HEK293 (cell line): Measurements from ENCODE around the gene CPTP.

Experiments
- CTCF ChIA-PET: fragments of 350-600 bp; formaldehyde crosslinking; extraction: SDS; loops from one replicate; lab custom pipeline; 2021; ENCODE audit warnings: antibody characterized with exemption; lab: Yijun Ruan, JAX
- POLR2A ChIA-PET: fragments of 300-600 bp; formaldehyde crosslinking; extraction: SDS; loops from one replicate; lab custom pipeline; 2020; ENCODE audit warnings: antibody characterized with exemption, inconsistent platforms; lab: Yijun Ruan, JAX
- H3K27ac ChIP-seq: fragments of 200-500 bp; sonication (Bioruptor generic); 2 replicates; pipeline ENCODE4 v1.5.1; 2014; ENCODE audit warnings: low read depth, low read length, control low read depth, inconsistent platforms; ENCODE audit errors: extremely low read depth
- H3K36me3 ChIP-seq, 2 experiments: fragments of 200-500 bp in 1 of 2; sonication (Bioruptor generic) in 1 of 2; 1 replicate in 1 of 2; 2 replicates in 1 of 2; pipeline ENCODE4 v1.5.1; 2014 to 2017; ENCODE audit warnings: inconsistent platforms in 2 of 2, low read length in 2 of 2; ENCODE audit not compliant: control insufficient read depth in 2 of 2, insufficient read depth in 1 of 2
- H3K4me1 ChIP-seq: fragments of 200-500 bp; sonication (Bioruptor generic); 2 replicates; pipeline ENCODE4 v1.5.1; 2014; ENCODE audit warnings: mild to moderate bottlenecking, low read length, inconsistent platforms; ENCODE audit not compliant: control insufficient read depth, insufficient read depth
- H3K4me3 ChIP-seq: 2 replicates; pipeline ENCODE4 v1.5.1; 2011; ENCODE audit warnings: low read depth, mild to moderate bottlenecking, control low read depth, low read length, moderate library complexity
- H3K9me3 ChIP-seq: fragments of 200-500 bp; sonication (Bioruptor generic); 2 replicates; pipeline ENCODE4 v1.5.1; 2014; ENCODE audit warnings: low read depth, low read length, inconsistent platforms; ENCODE audit not compliant: control insufficient read depth, insufficient read depth
- BCL11A ChIP-seq: fragments of 450-650 bp; formaldehyde crosslinking; IDR thresholded peaks from 2 replicates; pipeline ENCODE4 v1.5.1; 2016; ENCODE audit warnings: low read depth, missing biosample characterization, missing genetic modification characterization
- BCL11B ChIP-seq: fragments of 450-650 bp; formaldehyde crosslinking; IDR thresholded peaks from 2 replicates; pipeline ENCODE4 v1.5.1; 2016; ENCODE audit warnings: low read depth, missing biosample characterization, missing genetic modification characterization
- GLIS1 ChIP-seq: fragments of 450-650 bp; formaldehyde crosslinking; IDR thresholded peaks from 2 replicates; pipeline ENCODE4 v1.5.1; 2016; ENCODE audit warnings: missing biosample characterization, missing genetic modification characterization
- GLIS2 ChIP-seq: fragments of 450-650 bp; formaldehyde crosslinking; IDR thresholded peaks from 2 replicates; pipeline ENCODE4 v1.5.1; 2016; ENCODE audit warnings: missing biosample characterization, missing genetic modification characterization
- KLF1 ChIP-seq: fragments of 450-650 bp; formaldehyde crosslinking; IDR thresholded peaks from 2 replicates; pipeline ENCODE4 v1.5.1; 2016; ENCODE audit warnings: missing biosample characterization, missing genetic modification characterization
- KLF7 ChIP-seq: fragments of 450-650 bp; formaldehyde crosslinking; IDR thresholded peaks from 2 replicates; pipeline ENCODE4 v1.5.1; 2016; ENCODE audit warnings: missing biosample characterization, missing genetic modification characterization, borderline replicate concordance
- KLF8 ChIP-seq: fragments of 450-650 bp; formaldehyde crosslinking; IDR thresholded peaks from 2 replicates; pipeline ENCODE4 v1.5.1; 2016; ENCODE audit warnings: missing biosample characterization, missing genetic modification characterization
- OSR2 ChIP-seq: fragments of 450-650 bp; formaldehyde crosslinking; IDR thresholded peaks from 2 replicates; pipeline ENCODE4 v1.5.1; 2016; ENCODE audit warnings: missing biosample characterization, missing genetic modification characterization
- TCF7L2 ChIP-seq: IDR thresholded peaks from 2 replicates; pipeline ENCODE4 v1.6.1; 2011; ENCODE audit warnings: low read depth, mild to moderate bottlenecking, inconsistent platforms, low read length, moderate library complexity, borderline replicate concordance
- ZBTB48 ChIP-seq: fragments of 450-650 bp; formaldehyde crosslinking; IDR thresholded peaks from 2 replicates; pipeline ENCODE4 v1.5.1; 2016; ENCODE audit warnings: missing biosample characterization, missing genetic modification characterization
- ZFHX2 ChIP-seq: fragments of 450-650 bp; formaldehyde crosslinking; conservative IDR thresholded peaks from 2 replicates; pipeline ENCODE4 v1.5.1; 2016; ENCODE audit warnings: missing biosample characterization, missing genetic modification characterization
- ZIC2 ChIP-seq: fragments of 450-650 bp; formaldehyde crosslinking; IDR thresholded peaks from 2 replicates; pipeline ENCODE4 v1.5.1; 2016; ENCODE audit warnings: missing biosample characterization, missing genetic modification characterization
- ZNF133 ChIP-seq: fragments of 450-650 bp; formaldehyde crosslinking; IDR thresholded peaks from 2 replicates; pipeline ENCODE4 v1.5.1; 2016; ENCODE audit warnings: missing biosample characterization, missing genetic modification characterization
- ZNF174 ChIP-seq: fragments of 450-650 bp; formaldehyde crosslinking; IDR thresholded peaks from 2 replicates; pipeline ENCODE4 v1.5.0; 2017; ENCODE audit warnings: missing biosample characterization, mild to moderate bottlenecking, missing genetic modification characterization
- ZNF423 ChIP-seq: fragments of 450-650 bp; formaldehyde crosslinking; IDR thresholded peaks from 2 replicates; pipeline ENCODE4 v1.5.1; 2016; ENCODE audit warnings: missing biosample characterization, missing genetic modification characterization
- ZNF837 ChIP-seq: fragments of 450-650 bp; formaldehyde crosslinking; IDR thresholded peaks from 2 replicates; pipeline ENCODE4 v1.5.1; 2016; ENCODE audit warnings: missing biosample characterization, missing genetic modification characterization
- ZSCAN16 ChIP-seq: fragments of 450-650 bp; formaldehyde crosslinking; IDR thresholded peaks from 2 replicates; pipeline ENCODE4 v1.5.1; 2016; ENCODE audit warnings: missing biosample characterization, missing genetic modification characterization
- TF ChIP-seq, protein P1 (sequence below): fragments of 450-650 bp; formaldehyde crosslinking; IDR thresholded peaks from 2 replicates; pipeline ENCODE4 v1.5.1; 2017; ENCODE audit warnings: missing biosample characterization, missing genetic modification characterization
- TF ChIP-seq, protein P2 (sequence below): fragments of 450-650 bp; formaldehyde crosslinking; IDR thresholded peaks from 2 replicates; pipeline ENCODE4 v1.5.1; 2016; ENCODE audit warnings: missing biosample characterization, missing genetic modification characterization
- TF ChIP-seq, protein P3 (sequence below): fragments of 450-650 bp; IDR thresholded peaks from 2 replicates; pipeline ENCODE4 v1.5.1; 2018; ENCODE audit warnings: missing biosample characterization, mild to moderate bottlenecking, missing genetic modification characterization
- TF ChIP-seq, protein P4 (sequence below): fragments of 450-650 bp; formaldehyde crosslinking; IDR thresholded peaks from 2 replicates; pipeline ENCODE4 v1.5.1; 2016; ENCODE audit warnings: missing biosample characterization, missing genetic modification characterization
- TF ChIP-seq, protein P5 (sequence below): sonication (generic); formaldehyde crosslinking; IDR thresholded peaks from 2 replicates; pipeline ENCODE4 v1.8.1; 2022; ENCODE audit warnings: mild to moderate bottlenecking, moderate library complexity, missing genetic modification reagents
- TF ChIP-seq, protein P6 (sequence below): fragments of 450-650 bp; formaldehyde crosslinking; IDR thresholded peaks from 2 replicates; pipeline ENCODE4 v1.5.1; 2017; ENCODE audit warnings: missing biosample characterization, missing genetic modification characterization
- TF ChIP-seq, protein P7 (sequence below): fragments of 450-650 bp; formaldehyde crosslinking; IDR thresholded peaks from 2 replicates; pipeline ENCODE4 v1.5.1; 2016; ENCODE audit warnings: missing biosample characterization, missing genetic modification characterization, borderline replicate concordance

The CPTP gene

DNA sequence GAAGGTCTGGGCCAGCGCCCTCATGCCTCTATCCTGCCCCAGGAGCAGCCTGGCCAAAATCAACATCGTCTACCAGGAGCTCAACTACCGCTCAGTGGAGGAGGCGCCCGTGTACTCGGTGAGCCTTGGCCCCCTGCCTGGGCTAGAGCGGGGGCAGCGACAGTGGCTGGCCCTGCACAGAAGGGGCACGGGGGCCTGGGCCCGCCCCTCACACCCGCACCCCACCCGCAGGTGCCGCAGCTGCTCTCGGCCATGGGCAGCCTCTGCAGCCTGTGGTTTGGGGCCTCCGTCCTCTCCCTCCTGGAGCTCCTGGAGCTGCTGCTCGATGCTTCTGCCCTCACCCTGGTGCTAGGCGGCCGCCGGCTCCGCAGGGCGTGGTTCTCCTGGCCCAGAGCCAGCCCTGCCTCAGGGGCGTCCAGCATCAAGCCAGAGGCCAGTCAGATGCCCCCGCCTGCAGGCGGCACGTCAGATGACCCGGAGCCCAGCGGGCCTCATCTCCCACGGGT, 33.5 kb upstream of the CPTP start:
- H3K9me3 ChIP-seq, result no peaks in the 10 kb centered on the region
- ChIA-PET CTCF (interaction anchor here (0.5 to 4.3 kb wide), 23 partner anchors 9 to 412 kb away, joined by 3 to 76 read pairs (median 4); no protein-coding TSS in a partner anchor), POLR2A (interaction anchor here (0.8 to 2.8 kb wide), 6 partner anchors 9 to 307 kb away, joined by 3 to 12 read pairs (median 4); partner anchors contain the start of gene UBE2J2)
- H3K27ac ChIP-seq, result no peak overlapping the region
- peaks cover 0 to 28% of the 10 kb centered on the region in 2 experiments; a peak in 1 of 3 replicates for H3K36me3 ChIP-seq
- no peak overlapping the region for H3K4me3 ChIP-seq
- no peaks in the 10 kb centered on the region for H3K4me1 ChIP-seq
- TF ChIP-seq, protein P1, sequence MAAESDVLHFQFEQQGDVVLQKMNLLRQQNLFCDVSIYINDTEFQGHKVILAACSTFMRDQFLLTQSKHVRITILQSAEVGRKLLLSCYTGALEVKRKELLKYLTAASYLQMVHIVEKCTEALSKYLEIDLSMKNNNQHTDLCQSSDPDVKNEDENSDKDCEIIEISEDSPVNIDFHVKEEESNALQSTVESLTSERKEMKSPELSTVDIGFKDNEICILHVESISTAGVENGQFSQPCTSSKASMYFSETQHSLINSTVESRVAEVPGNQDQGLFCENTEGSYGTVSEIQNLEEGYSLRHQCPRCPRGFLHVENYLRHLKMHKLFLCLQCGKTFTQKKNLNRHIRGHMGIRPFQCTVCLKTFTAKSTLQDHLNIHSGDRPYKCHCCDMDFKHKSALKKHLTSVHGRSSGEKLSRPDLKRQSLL, result peak; percentile 93
- TF ChIP-seq, protein P2, sequence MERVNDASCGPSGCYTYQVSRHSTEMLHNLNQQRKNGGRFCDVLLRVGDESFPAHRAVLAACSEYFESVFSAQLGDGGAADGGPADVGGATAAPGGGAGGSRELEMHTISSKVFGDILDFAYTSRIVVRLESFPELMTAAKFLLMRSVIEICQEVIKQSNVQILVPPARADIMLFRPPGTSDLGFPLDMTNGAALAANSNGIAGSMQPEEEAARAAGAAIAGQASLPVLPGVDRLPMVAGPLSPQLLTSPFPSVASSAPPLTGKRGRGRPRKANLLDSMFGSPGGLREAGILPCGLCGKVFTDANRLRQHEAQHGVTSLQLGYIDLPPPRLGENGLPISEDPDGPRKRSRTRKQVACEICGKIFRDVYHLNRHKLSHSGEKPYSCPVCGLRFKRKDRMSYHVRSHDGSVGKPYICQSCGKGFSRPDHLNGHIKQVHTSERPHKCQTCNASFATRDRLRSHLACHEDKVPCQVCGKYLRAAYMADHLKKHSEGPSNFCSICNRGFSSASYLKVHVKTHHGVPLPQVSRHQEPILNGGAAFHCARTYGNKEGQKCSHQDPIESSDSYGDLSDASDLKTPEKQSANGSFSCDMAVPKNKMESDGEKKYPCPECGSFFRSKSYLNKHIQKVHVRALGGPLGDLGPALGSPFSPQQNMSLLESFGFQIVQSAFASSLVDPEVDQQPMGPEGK (tag by site-specific recombination), result peak; percentile 51; the same call in 1 of the 2 replicates
- TF ChIP-seq ZNF133 (tag by site-specific recombination) (no peak), TCF7L2 (no peak), ZBTB48 (no peak), ZNF174 (no peak), KLF1 (tag by site-specific recombination) (peak; percentile 86), ZSCAN16 (tag by site-specific recombination) (no peak), BCL11B (tag by site-specific recombination) (0 out of 2 replicates have a peak, but pooled peaks have one; percentile 26), KLF7 (tag by site-specific recombination) (peak; percentile 85), ZIC2 (tag by site-specific recombination) (peak; percentile 89), GLIS1 (tag by site-specific recombination) (peak; percentile 60), BCL11A (tag by site-specific recombination) (no peak), GLIS2 (tag by site-specific recombination) (peak; percentile 36; the same call in 1 of the 2 replicates), ZNF837 (tag by site-specific recombination) (no peak), KLF8 (tag by site-specific recombination) (0 out of 2 replicates have a peak, but pooled peaks have one; percentile 17), OSR2 (tag by site-specific recombination) (peak; percentile 86), ZNF423 (tag by site-specific recombination) (peak; percentile 18; the same call in 1 of the 2 replicates), ZFHX2 (peak; percentile 48; the same call in 1 of the 2 replicates)
- TF ChIP-seq, protein P3, sequence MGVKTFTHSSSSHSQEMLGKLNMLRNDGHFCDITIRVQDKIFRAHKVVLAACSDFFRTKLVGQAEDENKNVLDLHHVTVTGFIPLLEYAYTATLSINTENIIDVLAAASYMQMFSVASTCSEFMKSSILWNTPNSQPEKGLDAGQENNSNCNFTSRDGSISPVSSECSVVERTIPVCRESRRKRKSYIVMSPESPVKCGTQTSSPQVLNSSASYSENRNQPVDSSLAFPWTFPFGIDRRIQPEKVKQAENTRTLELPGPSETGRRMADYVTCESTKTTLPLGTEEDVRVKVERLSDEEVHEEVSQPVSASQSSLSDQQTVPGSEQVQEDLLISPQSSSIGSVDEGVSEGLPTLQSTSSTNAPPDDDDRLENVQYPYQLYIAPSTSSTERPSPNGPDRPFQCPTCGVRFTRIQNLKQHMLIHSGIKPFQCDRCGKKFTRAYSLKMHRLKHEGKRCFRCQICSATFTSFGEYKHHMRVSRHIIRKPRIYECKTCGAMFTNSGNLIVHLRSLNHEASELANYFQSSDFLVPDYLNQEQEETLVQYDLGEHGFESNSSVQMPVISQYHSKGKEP (tag by site-specific recombination), result no peak
- TF ChIP-seq, protein P4, sequence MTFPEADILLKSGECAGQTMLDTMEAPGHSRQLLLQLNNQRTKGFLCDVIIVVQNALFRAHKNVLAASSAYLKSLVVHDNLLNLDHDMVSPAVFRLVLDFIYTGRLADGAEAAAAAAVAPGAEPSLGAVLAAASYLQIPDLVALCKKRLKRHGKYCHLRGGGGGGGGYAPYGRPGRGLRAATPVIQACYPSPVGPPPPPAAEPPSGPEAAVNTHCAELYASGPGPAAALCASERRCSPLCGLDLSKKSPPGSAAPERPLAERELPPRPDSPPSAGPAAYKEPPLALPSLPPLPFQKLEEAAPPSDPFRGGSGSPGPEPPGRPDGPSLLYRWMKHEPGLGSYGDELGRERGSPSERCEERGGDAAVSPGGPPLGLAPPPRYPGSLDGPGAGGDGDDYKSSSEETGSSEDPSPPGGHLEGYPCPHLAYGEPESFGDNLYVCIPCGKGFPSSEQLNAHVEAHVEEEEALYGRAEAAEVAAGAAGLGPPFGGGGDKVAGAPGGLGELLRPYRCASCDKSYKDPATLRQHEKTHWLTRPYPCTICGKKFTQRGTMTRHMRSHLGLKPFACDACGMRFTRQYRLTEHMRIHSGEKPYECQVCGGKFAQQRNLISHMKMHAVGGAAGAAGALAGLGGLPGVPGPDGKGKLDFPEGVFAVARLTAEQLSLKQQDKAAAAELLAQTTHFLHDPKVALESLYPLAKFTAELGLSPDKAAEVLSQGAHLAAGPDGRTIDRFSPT, result 0 out of 2 replicates have a peak, but pooled peaks have one; percentile 23
- TF ChIP-seq, protein P5, sequence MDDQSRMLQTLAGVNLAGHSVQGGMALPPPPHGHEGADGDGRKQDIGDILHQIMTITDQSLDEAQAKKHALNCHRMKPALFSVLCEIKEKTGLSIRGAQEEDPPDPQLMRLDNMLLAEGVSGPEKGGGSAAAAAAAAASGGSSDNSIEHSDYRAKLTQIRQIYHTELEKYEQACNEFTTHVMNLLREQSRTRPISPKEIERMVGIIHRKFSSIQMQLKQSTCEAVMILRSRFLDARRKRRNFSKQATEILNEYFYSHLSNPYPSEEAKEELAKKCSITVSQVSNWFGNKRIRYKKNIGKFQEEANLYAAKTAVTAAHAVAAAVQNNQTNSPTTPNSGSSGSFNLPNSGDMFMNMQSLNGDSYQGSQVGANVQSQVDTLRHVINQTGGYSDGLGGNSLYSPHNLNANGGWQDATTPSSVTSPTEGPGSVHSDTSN (CRISPR knock-in tag), result no peak
- TF ChIP-seq, protein P6, sequence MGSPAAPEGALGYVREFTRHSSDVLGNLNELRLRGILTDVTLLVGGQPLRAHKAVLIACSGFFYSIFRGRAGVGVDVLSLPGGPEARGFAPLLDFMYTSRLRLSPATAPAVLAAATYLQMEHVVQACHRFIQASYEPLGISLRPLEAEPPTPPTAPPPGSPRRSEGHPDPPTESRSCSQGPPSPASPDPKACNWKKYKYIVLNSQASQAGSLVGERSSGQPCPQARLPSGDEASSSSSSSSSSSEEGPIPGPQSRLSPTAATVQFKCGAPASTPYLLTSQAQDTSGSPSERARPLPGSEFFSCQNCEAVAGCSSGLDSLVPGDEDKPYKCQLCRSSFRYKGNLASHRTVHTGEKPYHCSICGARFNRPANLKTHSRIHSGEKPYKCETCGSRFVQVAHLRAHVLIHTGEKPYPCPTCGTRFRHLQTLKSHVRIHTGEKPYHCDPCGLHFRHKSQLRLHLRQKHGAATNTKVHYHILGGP (tag by site-specific recombination), result no peak
- TF ChIP-seq, protein P7, sequence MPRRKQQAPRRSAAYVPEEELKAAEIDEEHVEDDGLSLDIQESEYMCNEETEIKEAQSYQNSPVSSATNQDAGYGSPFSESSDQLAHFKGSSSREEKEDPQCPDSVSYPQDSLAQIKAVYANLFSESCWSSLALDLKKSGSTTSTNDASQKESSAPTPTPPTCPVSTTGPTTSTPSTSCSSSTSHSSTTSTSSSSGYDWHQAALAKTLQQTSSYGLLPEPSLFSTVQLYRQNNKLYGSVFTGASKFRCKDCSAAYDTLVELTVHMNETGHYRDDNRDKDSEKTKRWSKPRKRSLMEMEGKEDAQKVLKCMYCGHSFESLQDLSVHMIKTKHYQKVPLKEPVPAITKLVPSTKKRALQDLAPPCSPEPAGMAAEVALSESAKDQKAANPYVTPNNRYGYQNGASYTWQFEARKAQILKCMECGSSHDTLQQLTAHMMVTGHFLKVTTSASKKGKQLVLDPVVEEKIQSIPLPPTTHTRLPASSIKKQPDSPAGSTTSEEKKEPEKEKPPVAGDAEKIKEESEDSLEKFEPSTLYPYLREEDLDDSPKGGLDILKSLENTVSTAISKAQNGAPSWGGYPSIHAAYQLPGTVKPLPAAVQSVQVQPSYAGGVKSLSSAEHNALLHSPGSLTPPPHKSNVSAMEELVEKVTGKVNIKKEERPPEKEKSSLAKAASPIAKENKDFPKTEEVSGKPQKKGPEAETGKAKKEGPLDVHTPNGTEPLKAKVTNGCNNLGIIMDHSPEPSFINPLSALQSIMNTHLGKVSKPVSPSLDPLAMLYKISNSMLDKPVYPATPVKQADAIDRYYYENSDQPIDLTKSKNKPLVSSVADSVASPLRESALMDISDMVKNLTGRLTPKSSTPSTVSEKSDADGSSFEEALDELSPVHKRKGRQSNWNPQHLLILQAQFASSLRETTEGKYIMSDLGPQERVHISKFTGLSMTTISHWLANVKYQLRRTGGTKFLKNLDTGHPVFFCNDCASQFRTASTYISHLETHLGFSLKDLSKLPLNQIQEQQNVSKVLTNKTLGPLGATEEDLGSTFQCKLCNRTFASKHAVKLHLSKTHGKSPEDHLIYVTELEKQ (tag by site-specific recombination), result no peak
